D721Med (cell line): Measurements from ENCODE around the gene GAS2L3.
A peak's percentile ranks its signal among the peaks of the same experiment; 100 is the strongest.

Source experiments
- DNase-seq: peaks from one replicate; pipeline ENCODE4 v3.0.0; 2011; ENCODE audit warnings: low spot score; ENCODE audit not compliant: insufficient read length
- FAIRE-seq: peaks from 2 replicates; lab custom pipeline; 2011; peaks lifted over from hg19 to GRCh38; lab: Jason Lieb, UNC
- CTCF ChIP-seq: IDR thresholded peaks from 2 replicates; pipeline ENCODE4 v1.5.1; 2012; ENCODE audit warnings: mild to moderate bottlenecking, control low read depth; ENCODE audit not compliant: insufficient read depth; ENCODE audit errors: missing control alignments

The GAS2L3 gene

GRCh38 chr12:100656141-100656540, 82.7 kb downstream of the GAS2L3 start:
- TF ChIP-seq CTCF: no peak
- DNase-seq (no peak), FAIRE-seq (no peak)

- FAIRE-seq (no peak), DNase-seq (no peak)
Measured at GRCh38 chr12:100656856-100657255, 83.4 kb downstream of the GAS2L3 start.

GRCh38 chr12:100661300-100661951, 87.9 kb downstream of the GAS2L3 start:
- TF ChIP-seq CTCF: no peak
- no peak for FAIRE-seq
- no peak for DNase-seq

More at GRCh38 chr12:100656856-100657255, 83.4 kb downstream of the GAS2L3 start:
- no peak for TF ChIP-seq CTCF

- FAIRE-seq (no peak), DNase-seq (no peak)
- no peak for TF ChIP-seq CTCF
Measured at GRCh38 chr12:100666588-100666987, 93.1 kb downstream of the GAS2L3 start.

- TF ChIP-seq CTCF: peak; percentile 80
- DNase-seq (peak; percentile 61), FAIRE-seq (no peak)
Measured at GRCh38 chr12:100668945-100669536, 95.6 kb downstream of the GAS2L3 start.

GRCh38 chr12:100669922-100670321, 96.4 kb downstream of the GAS2L3 start:
- no peak for TF ChIP-seq CTCF
- DNase-seq (no peak), FAIRE-seq (no peak)
